ENCODE measurements around the gene FHIP1A. TPM values are rescaled to one million over a fixed set of nuclear protein-coding genes. Genes with fewer than 3 reads are reported as not detected.

The FHIP1A gene
- total and polyA plus RNA-seq, 2 of the 13 experiments (the other 11 are each of a cell fraction or from before 2014, with no cell fraction given) = 4.1 to 6.2 TPM

- TF ChIP-seq ZNF562 (CRISPR knock-in tag; IDR thresholded peaks at IDR 0.05; ENCODE audit: borderline replicate concordance) (no peak), SMAD9 (CRISPR knock-in tag; IDR thresholded peaks at IDR 0.05) (no peak), ZNF710 (CRISPR knock-in tag; IDR thresholded peaks at IDR 0.05; ENCODE audit: borderline replicate concordance) (peak; percentile 40; the same call in 1 of the 2 replicates), SRY (CRISPR knock-in tag; IDR thresholded peaks at IDR 0.05) (no peak), ZSCAN30 (CRISPR knock-in tag; IDR thresholded peaks at IDR 0.05) (no peak), SNAPC5 (CRISPR knock-in tag; IDR thresholded peaks at IDR 0.05; ENCODE audit: borderline replicate concordance) (no peak), MXD1 (CRISPR knock-in tag; IDR thresholded peaks at IDR 0.05) (no peak), U2AF1 (optimal IDR thresholded peaks at IDR 0.05; ENCODE audit: low read depth, low read length) (peak; percentile 9), ZNF782 (CRISPR knock-in tag; IDR thresholded peaks at IDR 0.05; ENCODE audit: borderline replicate concordance) (no peak), ZNF563 (CRISPR knock-in tag; IDR thresholded peaks at IDR 0.05) (no peak), ZNF235 (CRISPR knock-in tag; IDR thresholded peaks at IDR 0.05; ENCODE audit: borderline replicate concordance) (no peak; the same call in 1 of the 2 replicates), RBAK (CRISPR knock-in tag; IDR thresholded peaks at IDR 0.05) (0 out of 2 replicates have a peak, but pooled peaks have one; percentile 41), ZNF776 (CRISPR knock-in tag; IDR thresholded peaks at IDR 0.05) (no peak), MLLT10 (CRISPR knock-in tag; IDR thresholded peaks at IDR 0.05) (no peak), PHF21A (CRISPR knock-in tag; IDR thresholded peaks at IDR 0.05) (peak; percentile 57; the same call in 1 of the 2 replicates), ZFP62 (CRISPR knock-in tag; IDR thresholded peaks at IDR 0.05) (no peak), MTF1 (CRISPR knock-in tag; IDR thresholded peaks at IDR 0.05) (no peak), MAFF (IDR thresholded peaks at IDR 0.05; ENCODE audit: low read depth, low read length) (no peak), TFE3 (CRISPR knock-in tag; IDR thresholded peaks at IDR 0.05) (no peak; the same call in 1 of the 2 replicates), ZNF12 (CRISPR knock-in tag; IDR thresholded peaks at IDR 0.05) (no peak), MAF1 (CRISPR knock-in tag; IDR thresholded peaks at IDR 0.05; ENCODE audit: borderline replicate concordance) (no peak), ZNF775 (CRISPR knock-in tag; IDR thresholded peaks at IDR 0.05; ENCODE audit: borderline replicate concordance) (no peak), STAT6 (CRISPR knock-in tag; IDR thresholded peaks at IDR 0.05; ENCODE audit: borderline replicate concordance) (no peak), ZSCAN29 (CRISPR knock-in tag; conservative IDR thresholded peaks at IDR 0.05) (no peak)
Measured at GRCh38 chr4:151408630-151409469, at the start of gene FHIP1A (continued).

All from HepG2 (cell line).